Panc1 (cell line): ENCODE measurements around the gene HOXA2. TPM values are rescaled to one million over a fixed set of nuclear protein-coding genes. Genes with fewer than 3 reads are reported as not detected.

Source experiments
- ATAC-seq: fragments of 200-7000 bp; cut with Tn5 transposase; 2 replicates; pipeline ENCODE4 v1.9.1; 2020; ENCODE audit warnings: mild to moderate bottlenecking, moderate library complexity
- BruUV-seq: library from RNA; stranded (reverse); fragments of 400-500 nt; replicated peaks from 2 replicates; lab custom pipeline; 2021; lab: Mats Ljungman, UMichigan
- CTCF ChIA-PET: fragments of 300-600 bp; sonication (Branson Sonifier 250); formaldehyde crosslinking; loops from one replicate; lab custom pipeline; 2022; ENCODE audit warnings: antibody characterized with exemption; lab: Charles Lee
- POLR2A ChIA-PET: fragments of 300-600 bp; sonication (Branson Sonifier 250); formaldehyde crosslinking; loops from one replicate; lab custom pipeline; 2022; ENCODE audit warnings: antibody characterized with exemption; lab: Charles Lee
- DNase-seq: peaks from one replicate; pipeline ENCODE4 v3.0.0-alpha.2; 2010; ENCODE audit warnings: low read depth, low spot score
- H3K27ac ChIP-seq: 2 replicates; pipeline ENCODE4 v1.5.1; 2011; ENCODE audit warnings: mild to moderate bottlenecking, low read length, inconsistent platforms
- H3K27me3 ChIP-seq: fragments of 200-500 bp; sonication (Bioruptor generic); 2 replicates; pipeline ENCODE4 v1.6.0; 2014; ENCODE audit warnings: low read length, inconsistent platforms; ENCODE audit not compliant: control insufficient read depth, insufficient read depth
- H3K36me3 ChIP-seq: fragments of 200-500 bp; sonication (Bioruptor generic); 2 replicates; pipeline ENCODE4 v1.5.1; 2014; ENCODE audit warnings: inconsistent platforms, mild to moderate bottlenecking, low read length, moderate library complexity; ENCODE audit not compliant: control insufficient read depth, insufficient read depth
- H3K4me1 ChIP-seq: 2 replicates; pipeline ENCODE4 v1.5.1; 2011; ENCODE audit warnings: inconsistent platforms, mild to moderate bottlenecking, low read length, moderate library complexity; ENCODE audit not compliant: control insufficient read depth, insufficient read depth
- H3K4me3 ChIP-seq, 2 experiments: 2 replicates each; pipeline ENCODE4 v1.5.1; 2011 to 2012; ENCODE audit warnings: low read depth in 2 of 2, low read length in 2 of 2, mild to moderate bottlenecking in 2 of 2, inconsistent platforms in 1 of 2, moderate library complexity in 1 of 2
- H3K9me3 ChIP-seq: fragments of 200-500 bp; sonication (Bioruptor generic); 2 replicates; pipeline ENCODE4 v1.5.1; 2014; ENCODE audit warnings: low read depth, mild to moderate bottlenecking, inconsistent platforms, low read length, moderate library complexity; ENCODE audit not compliant: control insufficient read depth, insufficient read depth
- CTCF ChIP-seq: fragments of 450-650 bp; IDR thresholded peaks from 2 replicates; pipeline ENCODE4 v1.5.1; 2017; ENCODE audit warnings: mild to moderate bottlenecking
- POLR2AphosphoS5 ChIP-seq: IDR thresholded peaks from 2 replicates; pipeline ENCODE4 v1.6.1; 2012; ENCODE audit warnings: mild to moderate bottlenecking, low read depth, low read length, moderate library complexity
- REST ChIP-seq, 2 experiments: IDR thresholded peaks; 2 replicates each; pipeline ENCODE4 v1.6.1; 2011 to 2012; ENCODE audit warnings: low read depth in 2 of 2, control low read depth in 1 of 2, low read length in 1 of 2, mild to moderate bottlenecking in 1 of 2, moderate library complexity in 1 of 2; ENCODE audit not compliant: insufficient read depth in 1 of 2
- SIN3A ChIP-seq: IDR thresholded peaks from 2 replicates; pipeline ENCODE4 v1.6.1; 2012; ENCODE audit warnings: low read depth, mild to moderate bottlenecking, low read length, moderate library complexity, borderline replicate concordance; ENCODE audit not compliant: insufficient read depth
- TCF7L2 ChIP-seq: IDR thresholded peaks from 2 replicates; pipeline ENCODE4 v1.6.1; 2011; ENCODE audit warnings: mild to moderate bottlenecking, low read depth, low read length, inconsistent platforms
- in situ Hi-C: cut with HindIII; loops from 2 replicates; pipeline ENCODE4 v1.10.0; 2016; ENCODE audit warnings: low sequenced_read_pairs, low pct_unique_long_range_greater_than_20kb
- intact Hi-C: fragments of 100-400 bp; cut with micrococcal nuclease; formaldehyde crosslinking; loops from one replicate; pipeline ENCODE4 v1.10.0; 2022; ENCODE audit not compliant: unreplicated experiment
- total RNA-seq: library from RNA; stranded (reverse); gene quantifications from one replicate; pipeline ENCODE4 v1.2.1, GENCODE V29; 2021; ENCODE audit not compliant: unreplicated experiment

The HOXA2 gene
- total RNA-seq, 1 experiment from 2014 or later = 2.9 TPM

- Histone ChIP-seq H3K4me1 (peaks cover 85% of the 10 kb centered on the region), H3K27me3 (no peaks in the 10 kb centered on the region), H3K9me3 (no peaks in the 10 kb centered on the region), H3K4me3 (peak overlapping the region; percentile 51 to 67; a peak in 3 of 4 replicates), H3K27ac (peak overlapping the region; percentile 99), H3K36me3 (no peaks in the 10 kb centered on the region)
- ChIA-PET POLR2A (no interaction called here), CTCF (no interaction called here)
- TF ChIP-seq CTCF (no peak), SIN3A (no peak), TCF7L2 (no peak), POLR2AphosphoS5 (no peak)
- DNase-seq (no peak), ATAC-seq (no peak)
- in situ Hi-C loops (no loop called here), intact Hi-C loops (no loop called here)
- no TSS peak for BruUV-seq
Observed at GRCh38 chr7:27123477-27124053, 21.1 kb upstream of the HOXA2 start.

GRCh38 chr7:27123007-27123476 is 20.6 kb upstream of the HOXA2 start:
- Histone ChIP-seq H3K4me1 (peaks cover 85% of the 10 kb centered on the region), H3K9me3 (no peaks in the 10 kb centered on the region), H3K36me3 (no peaks in the 10 kb centered on the region), H3K4me3 (peak overlapping the region; percentile 51 to 67), H3K27me3 (no peaks in the 10 kb centered on the region), H3K27ac (peak overlapping the region; percentile 99)
- in situ Hi-C loops (no loop called here), intact Hi-C loops (no loop called here)
- peak; percentile 36 for ATAC-seq
- POLR2A ChIA-PET = interaction anchor here (0.6 kb wide), 1 partner anchor 264 kb away, joined by 3 read pairs; no protein-coding TSS in a partner anchor
- CTCF ChIA-PET = no interaction called here
- TF ChIP-seq CTCF (no peak), SIN3A (no peak), POLR2AphosphoS5 (no peak)
- BruUV-seq = no TSS peak
- no peak for DNase-seq

GRCh38 chr7:27122077-27122910 is 19.8 kb upstream of the HOXA2 start:
- ChIA-PET POLR2A (interaction anchor here (0.6 kb wide), 3 partner anchors 263 to 443 kb away, joined by 3 to 14 read pairs (median 3); no protein-coding TSS in a partner anchor), CTCF (no interaction called here)
- H3K36me3 ChIP-seq = no peaks in the 10 kb centered on the region
- peak overlapping the region; percentile 51 to 67 for H3K4me3 ChIP-seq
- peaks cover 85% of the 10 kb centered on the region for H3K4me1 ChIP-seq
- H3K27me3 ChIP-seq = no peaks in the 10 kb centered on the region
- in situ Hi-C loops (no loop called here), intact Hi-C loops (loop anchor here (1.0 kb wide), 1 partner anchor 8 kb away; no protein-coding TSS in a partner anchor)
- peak overlapping the region; percentile 99 for H3K27ac ChIP-seq
- TF ChIP-seq REST (IDR thresholded peaks at IDR 0.05; ENCODE audit: insufficient read depth in 1 of 2, low read depth in 2 of 2, low read length in 1 of 2) (no peak), TCF7L2 (0 out of 2 replicates have a peak, but pooled peaks have one; percentile 7)
- no peaks in the 10 kb centered on the region for H3K9me3 ChIP-seq
- DNase-seq = no peak
- ATAC-seq = peak; percentile 46
- no TSS peak for BruUV-seq
